GM12865 (cell line): ENCODE results near the gene UGT1A4.

Experiments
- DNase-seq: peaks from one replicate; pipeline ENCODE4 v3.0.0; 2010; ENCODE audit warnings: low read depth
- H3K4me3 ChIP-seq: 2 replicates; pipeline ENCODE4 v1.5.1; 2011; ENCODE audit warnings: mild to moderate bottlenecking, low read depth, low read length, control low read depth
- TF ChIP-seq, protein P1 (sequence below): IDR thresholded peaks from 2 replicates; pipeline ENCODE4 v1.5.1; 2011; ENCODE audit warnings: low read length, control low read depth, low read depth, inconsistent platforms; ENCODE audit not compliant: insufficient read depth; ENCODE audit errors: missing control alignments

UGT1A4 gene

DNA sequence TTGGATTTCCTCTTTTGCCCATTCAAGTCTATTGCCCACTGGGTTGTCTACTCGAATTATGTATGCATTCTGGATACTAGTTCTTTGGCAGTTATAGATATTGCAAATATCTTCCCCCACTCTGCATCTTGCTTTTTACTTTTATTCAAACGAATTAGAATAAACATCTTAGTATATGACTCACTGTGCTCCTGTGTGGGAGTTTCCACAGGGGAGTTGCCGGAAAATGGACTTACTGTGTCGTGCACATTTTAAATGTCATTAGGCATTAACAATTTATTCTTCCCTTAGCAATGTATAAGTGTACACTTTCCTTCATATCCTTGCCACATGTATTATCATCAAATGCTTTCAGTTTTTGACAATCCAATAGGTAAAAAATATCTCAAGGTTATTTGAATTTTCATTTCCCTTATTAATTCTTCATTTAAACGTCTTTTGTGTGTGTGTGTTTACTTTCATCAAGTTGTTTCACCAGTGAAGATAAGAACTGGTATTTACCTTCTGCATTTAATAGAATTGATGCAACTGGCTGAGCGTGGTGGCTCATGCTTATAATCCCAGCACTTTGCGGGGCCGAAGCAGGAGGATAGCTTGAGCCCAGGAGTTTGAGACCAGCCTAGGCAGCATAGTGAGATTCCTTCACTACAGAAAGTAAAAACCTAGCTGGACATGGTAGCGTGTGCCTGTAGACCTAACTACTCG is 10.4 kb upstream of the UGT1A4 start:
- DNase-seq = no peak
- TF ChIP-seq, protein P1, sequence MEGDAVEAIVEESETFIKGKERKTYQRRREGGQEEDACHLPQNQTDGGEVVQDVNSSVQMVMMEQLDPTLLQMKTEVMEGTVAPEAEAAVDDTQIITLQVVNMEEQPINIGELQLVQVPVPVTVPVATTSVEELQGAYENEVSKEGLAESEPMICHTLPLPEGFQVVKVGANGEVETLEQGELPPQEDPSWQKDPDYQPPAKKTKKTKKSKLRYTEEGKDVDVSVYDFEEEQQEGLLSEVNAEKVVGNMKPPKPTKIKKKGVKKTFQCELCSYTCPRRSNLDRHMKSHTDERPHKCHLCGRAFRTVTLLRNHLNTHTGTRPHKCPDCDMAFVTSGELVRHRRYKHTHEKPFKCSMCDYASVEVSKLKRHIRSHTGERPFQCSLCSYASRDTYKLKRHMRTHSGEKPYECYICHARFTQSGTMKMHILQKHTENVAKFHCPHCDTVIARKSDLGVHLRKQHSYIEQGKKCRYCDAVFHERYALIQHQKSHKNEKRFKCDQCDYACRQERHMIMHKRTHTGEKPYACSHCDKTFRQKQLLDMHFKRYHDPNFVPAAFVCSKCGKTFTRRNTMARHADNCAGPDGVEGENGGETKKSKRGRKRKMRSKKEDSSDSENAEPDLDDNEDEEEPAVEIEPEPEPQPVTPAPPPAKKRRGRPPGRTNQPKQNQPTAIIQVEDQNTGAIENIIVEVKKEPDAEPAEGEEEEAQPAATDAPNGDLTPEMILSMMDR = no peak
- H3K4me3 ChIP-seq = no peak overlapping the region

DNA sequence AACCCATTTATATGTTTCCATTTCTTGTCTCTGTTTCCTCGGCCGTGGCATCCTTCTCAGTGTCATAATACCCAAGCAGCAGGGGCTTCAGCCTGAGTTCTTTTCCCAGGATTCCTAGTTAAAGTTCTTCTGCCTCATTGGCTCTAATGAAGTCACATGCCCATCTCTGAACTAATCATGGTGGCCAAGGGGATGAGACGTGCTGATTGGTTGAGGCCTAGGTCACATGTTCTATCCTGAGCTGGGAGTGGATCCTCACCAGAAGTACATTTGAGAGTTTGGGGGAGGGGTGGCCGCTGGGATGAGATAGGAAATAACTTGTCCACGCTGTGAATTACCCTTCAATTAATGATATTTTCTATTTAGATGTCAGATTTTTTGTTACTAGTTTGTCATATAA is 9.6 kb upstream of the UGT1A4 start:
- TF ChIP-seq, protein P1 = no peak
- H3K4me3 ChIP-seq = no peak overlapping the region
- DNase-seq = no peak

DNA sequence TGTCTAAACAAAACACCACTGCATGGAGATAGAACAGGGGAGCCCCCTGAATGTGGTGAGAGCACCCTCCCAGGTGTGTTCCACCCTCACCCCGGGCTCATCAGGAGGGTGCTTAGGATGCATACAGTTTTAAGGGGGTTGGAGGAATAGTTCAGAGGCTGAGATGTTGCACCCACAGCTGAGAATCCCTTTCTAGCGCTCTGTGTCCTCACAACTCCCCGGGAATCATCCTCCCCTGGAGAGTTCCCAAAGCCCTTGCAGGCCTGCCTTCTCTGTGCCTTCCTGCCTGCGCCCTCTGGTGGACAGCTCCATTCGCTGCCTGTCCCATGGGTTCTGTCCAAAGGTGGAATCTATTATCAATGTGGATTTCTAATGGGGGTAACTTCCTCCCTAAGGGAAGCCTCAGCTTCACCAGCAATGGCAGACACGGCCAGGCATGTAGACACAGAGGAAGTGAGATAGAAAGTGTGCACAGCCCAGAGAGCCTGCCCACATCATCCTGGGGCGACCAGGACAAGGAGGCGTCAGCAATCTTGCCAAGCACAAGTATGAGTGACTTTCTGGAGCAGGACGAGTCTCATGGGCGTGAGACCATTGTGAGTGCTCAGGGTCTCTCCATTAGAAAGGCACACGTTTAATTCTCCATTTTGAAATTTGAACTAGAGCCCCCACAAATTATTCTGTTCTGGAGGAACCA is 7.1 kb upstream of the UGT1A4 start:
- H3K4me3 ChIP-seq = no peak overlapping the region
- TF ChIP-seq, protein P1 = peak; percentile 93
- peak; percentile 68 for DNase-seq

DNA sequence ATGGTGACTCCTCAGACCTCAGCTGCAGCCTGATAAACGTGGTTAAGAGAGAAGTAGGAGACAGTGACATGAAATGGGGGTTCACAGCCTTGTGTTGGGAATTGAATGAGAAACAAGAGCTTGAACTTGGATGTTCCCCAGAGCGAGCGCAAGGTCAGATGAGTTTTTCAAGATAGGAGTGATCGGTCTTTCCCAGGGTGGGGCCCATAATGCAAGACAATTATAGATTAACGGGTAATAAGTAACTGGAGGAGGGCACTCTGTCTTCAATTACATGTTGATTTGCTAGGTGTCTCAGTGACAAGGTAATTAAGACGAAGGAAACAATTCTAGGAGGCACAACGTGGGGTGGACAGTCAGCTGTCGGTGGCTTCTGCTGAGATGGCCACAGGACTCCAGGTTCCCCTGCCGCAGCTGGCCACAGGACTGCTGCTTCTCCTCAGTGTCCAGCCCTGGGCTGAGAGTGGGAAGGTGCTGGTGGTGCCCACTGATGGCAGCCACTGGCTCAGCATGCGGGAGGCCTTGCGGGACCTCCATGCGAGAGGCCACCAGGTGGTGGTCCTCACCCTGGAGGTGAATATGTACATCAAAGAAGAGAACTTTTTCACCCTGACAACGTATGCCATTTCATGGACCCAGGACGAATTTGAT is 5.8 kb upstream of the UGT1A4 start, which contains the start of gene UGT1A5:
Gene UGT1A5, plus strand, starts transcription at position 297 of the 651 bp plus-strand sequence. Its CDS starts 85 bp downstream, at position 382.
- no peak within 1 kb of the TSS for H3K4me3 ChIP-seq
- TF ChIP-seq, protein P1 = no peak
- no peak for DNase-seq

DNA sequence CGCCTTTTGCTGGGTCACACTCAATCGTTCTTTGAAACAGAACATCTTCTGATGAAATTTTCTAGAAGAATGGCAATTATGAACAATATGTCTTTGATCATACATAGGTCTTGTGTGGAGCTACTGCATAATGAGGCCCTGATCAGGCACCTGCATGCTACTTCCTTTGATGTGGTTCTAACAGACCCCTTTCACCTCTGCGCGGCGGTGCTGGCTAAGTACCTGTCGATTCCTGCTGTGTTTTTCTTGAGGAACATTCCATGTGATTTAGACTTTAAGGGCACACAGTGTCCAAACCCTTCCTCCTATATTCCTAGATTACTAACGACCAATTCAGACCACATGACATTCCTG is 5.3 kb upstream of the UGT1A4 start:
- no peak for DNase-seq
- H3K4me3 ChIP-seq = no peak overlapping the region
- TF ChIP-seq, protein P1 = no peak

DNA sequence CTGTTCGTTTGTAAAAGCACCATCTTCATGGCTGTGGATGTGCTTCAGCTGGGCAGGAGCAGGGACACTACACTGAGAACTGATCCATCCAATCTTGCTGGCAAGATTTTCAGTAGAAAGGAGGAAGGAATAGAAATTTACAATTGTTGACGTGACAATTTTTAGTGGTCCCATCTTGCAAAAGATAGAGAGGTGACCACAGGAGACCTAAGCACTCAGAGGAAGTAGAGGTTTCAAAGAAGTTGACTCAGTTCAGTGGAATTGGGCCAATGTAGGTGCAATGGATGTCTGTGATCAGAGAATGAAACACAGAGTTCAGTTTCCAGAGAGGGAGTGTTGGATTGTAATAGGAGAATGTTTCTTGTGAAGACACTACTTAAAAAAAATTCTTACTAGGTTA is 4.4 kb upstream of the UGT1A4 start:
- DNase-seq = no peak
- TF ChIP-seq, protein P1 = no peak
- no peak overlapping the region for H3K4me3 ChIP-seq
